ENCODE results near the gene CABYR.

CABYR gene

GRCh38 chr18:24189007-24189528 is 50.2 kb downstream of the CABYR start:
- DNase-seq (ENCODE audit: low read depth in 1 of 2, low spot score in 1 of 2), result no peak

- DNase-seq (ENCODE audit: low read depth in 1 of 2, low spot score in 1 of 2), result no peak
These were observed 50.9 kb downstream of the CABYR start for GRCh38 chr18:24189664-24190346.

DNA sequence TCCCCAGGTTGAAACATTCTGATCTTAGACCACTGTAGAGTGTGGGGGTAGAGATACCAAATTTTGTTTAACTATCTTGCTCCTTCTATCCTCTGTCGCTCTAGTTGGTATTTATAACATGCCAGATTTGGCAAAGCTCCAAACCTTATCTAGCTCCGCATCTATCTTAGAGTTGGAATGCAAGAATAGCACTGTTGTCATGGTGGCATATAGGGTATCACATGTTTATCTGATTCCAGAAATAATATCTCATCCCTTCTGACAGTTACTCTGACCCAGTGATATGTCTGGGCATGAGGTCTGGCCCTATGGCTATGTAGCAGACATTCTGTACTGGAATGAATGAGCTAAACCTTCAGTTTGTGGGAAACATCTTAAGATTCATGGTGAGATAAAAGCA is 51.7 kb downstream of the CABYR start:
- DNase-seq (ENCODE audit: low read depth in 1 of 2, low spot score in 1 of 2), result no peak

DNA sequence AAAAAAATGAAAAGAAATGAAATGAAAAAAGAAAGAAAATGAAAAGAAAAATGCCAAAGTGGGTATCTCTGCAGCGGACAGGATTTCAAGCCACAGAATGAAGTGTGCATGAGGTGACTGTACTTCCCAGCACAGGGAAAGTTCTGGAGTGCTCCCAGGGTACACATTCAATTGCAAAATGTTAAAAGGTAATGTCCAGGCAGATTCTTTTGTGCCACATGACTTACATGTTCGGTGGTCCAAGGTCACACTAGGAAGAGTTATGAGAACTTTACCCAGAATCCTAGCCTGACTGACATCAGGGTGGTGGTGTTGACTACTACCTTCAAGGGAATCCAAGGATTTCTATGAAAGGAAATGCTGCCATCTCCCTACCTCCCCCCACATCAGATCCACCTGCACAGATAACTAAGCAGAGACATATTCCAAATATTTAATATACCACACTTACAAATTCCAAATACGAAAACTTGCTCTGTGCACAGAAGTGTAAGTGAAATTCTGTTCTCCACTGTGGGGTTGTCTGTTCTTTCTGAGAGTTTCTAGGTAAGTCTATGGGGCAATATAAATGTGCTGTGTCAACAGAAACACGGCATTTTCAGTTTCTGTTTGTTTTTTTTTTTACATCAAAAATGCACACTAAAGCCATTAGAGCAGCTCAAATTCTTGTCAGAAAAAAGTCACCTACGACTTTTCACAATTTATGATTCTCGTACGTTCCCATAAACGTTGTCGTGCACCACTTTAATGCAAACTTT is 56.6 kb downstream of the CABYR start:
- DNase-seq (ENCODE audit: low read depth in 1 of 2, low spot score in 1 of 2), result no peak

DNA sequence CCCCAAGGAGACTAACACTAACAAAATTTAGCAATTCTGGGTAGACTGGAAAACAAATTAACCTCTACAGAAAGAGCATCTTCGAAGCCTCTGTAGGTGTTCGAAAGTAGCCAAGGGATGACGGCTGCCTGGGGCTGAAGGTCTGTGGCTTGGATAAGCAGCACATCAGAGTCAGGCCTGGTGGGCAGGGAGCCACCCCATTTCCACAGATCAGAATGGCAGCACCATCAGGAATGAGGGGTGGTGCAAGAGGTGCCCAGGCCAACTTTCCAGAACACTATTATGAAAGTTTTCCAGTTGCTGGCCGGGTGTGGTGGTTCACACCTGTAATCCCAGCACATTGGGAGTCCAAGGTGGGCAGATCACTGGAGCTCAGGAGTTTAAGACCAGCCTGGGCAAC is 57.9 kb downstream of the CABYR start:
- no peak for DNase-seq (ENCODE audit: low read depth in 1 of 2, low spot score in 1 of 2)

DNA sequence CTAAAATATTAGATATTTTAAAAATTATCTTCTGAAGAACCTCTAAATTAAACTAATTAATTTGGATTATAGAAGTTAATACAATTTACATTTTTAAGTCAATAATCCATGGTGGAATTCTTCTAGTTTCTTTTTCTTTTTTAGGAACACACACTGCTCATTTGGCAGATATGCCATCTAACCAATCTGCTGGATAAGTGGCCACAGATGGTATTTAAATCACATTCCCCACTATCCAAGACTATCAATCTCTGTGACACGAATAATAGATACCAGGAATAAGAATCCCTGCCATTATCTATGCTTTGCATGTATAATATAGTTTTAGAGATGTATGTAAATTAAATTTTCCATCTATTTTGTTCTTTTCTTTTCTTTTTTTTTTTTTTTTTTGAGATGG is 58.5 kb downstream of the CABYR start:
- no peak for DNase-seq (ENCODE audit: low read depth in 1 of 2, low spot score in 1 of 2)

- DNase-seq (ENCODE audit: low read depth in 1 of 2, low spot score in 1 of 2), result no peak
These were observed 59.6 kb downstream of the CABYR start for GRCh38 chr18:24198461-24198860.

- DNase-seq (ENCODE audit: low read depth in 1 of 2, low spot score in 1 of 2), result no peak
These were observed 60.6 kb downstream of the CABYR start for GRCh38 chr18:24199372-24199962.

GRCh38 chr18:24200494-24201290 is 61.8 kb downstream of the CABYR start:
- no peak for DNase-seq (ENCODE audit: low read depth in 1 of 2, low spot score in 1 of 2)

DNA sequence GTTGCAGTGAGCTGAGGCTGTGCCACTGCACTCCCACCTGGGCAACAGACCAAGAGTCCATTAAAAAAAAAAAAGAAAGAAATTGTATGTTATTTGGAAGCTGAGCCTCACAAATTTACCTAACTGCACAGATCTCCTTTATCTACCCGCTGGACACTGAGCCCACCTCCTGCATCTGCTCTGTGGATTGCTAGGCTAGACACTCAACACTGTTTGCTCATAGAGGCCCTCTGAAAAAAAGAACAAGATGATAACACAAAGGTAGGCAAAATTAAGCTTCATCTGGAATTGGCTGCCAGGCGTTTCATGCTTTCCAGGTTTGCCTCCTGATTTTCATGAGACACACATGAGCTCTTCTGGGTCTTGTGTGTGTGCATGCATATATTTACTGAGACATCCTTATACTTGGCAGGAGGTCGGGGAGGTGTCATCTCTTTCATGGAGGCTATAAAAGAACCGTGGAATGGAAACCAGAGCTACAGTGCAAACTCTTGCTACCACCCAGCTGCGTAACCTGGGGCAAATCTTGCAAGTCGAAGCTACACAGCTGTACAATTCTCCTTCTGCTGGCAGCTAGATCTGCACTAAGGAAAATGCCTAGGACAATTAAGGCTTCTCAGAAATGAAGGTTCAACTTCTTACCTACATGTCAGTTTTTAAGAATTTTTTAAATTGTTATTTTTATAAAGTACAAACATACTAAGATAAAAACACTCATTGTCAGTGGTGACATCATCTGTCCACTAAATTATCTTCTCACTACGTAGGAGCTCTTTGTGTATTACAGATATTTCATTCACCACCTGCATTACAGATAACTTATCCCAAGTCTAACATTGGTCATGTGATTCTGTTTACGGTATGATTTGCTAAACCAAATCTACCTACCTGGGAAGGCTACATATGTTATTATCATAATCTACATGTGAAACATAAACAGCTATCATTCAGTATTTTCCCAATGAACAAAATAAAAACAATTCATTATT is 63.1 kb downstream of the CABYR start:
- no peak for DNase-seq (ENCODE audit: low read depth in 1 of 2, low spot score in 1 of 2)

DNA sequence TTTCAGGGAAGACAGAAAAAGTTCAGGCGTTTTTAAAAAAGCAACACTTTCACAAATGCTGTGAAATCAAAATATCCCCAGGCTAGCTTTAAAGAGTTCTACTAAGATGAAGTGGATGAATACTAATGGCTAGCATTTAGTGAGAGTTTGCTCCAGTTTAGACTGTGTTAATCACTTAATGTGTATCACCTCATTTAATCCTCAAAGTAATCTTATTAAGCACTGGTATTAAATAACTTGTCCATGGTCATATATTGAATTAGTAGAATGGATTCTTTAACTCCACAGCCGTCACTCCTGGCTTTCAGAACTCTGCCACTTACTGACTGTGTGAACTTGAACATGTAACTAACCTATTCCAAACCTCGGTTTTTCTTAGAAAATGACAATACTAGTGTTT is 66.0 kb downstream of the CABYR start:
- no peak for DNase-seq (ENCODE audit: low read depth in 1 of 2, low spot score in 1 of 2)

GRCh38 chr18:24208270-24209035 is 69.6 kb downstream of the CABYR start:
- DNase-seq (ENCODE audit: low read depth in 1 of 2, low spot score in 1 of 2), result no peak

- no peak for DNase-seq (ENCODE audit: low read depth in 1 of 2, low spot score in 1 of 2)
These were observed 70.7 kb downstream of the CABYR start for GRCh38 chr18:24209558-24209957.
